HCT116 (cell line): Measurements from ENCODE around the gene TMEM91. TPM values are rescaled to one million over a fixed set of nuclear protein-coding genes. Genes with fewer than 3 reads are reported as not detected.
A peak's percentile ranks its signal among the peaks of the same experiment; 100 is the strongest.

Experiments used
- ATAC-seq: fragments of 200-7000 bp; cut with Tn5 transposase; 2 replicates; pipeline ENCODE4 v1.9.1; 2020; ENCODE audit warnings: mild to moderate bottlenecking, moderate library complexity
- BruUV-seq: library from RNA; stranded (reverse); fragments of 400-500 nt; replicated peaks from 2 replicates; lab custom pipeline; 2021; lab: Mats Ljungman, UMichigan
- CTCF ChIA-PET: fragments of 300-600 bp; sonication (Branson Sonifier 250); formaldehyde crosslinking; loops from one replicate; lab custom pipeline; 2021; ENCODE audit warnings: antibody characterized with exemption; lab: Charles Lee
- POLR2A ChIA-PET: fragments of 300-600, 350-600 bp; sonication (Branson Sonifier 250); formaldehyde crosslinking; loops from one replicate; lab custom pipeline; 2021; ENCODE audit warnings: antibody characterized with exemption; lab: Charles Lee
- RAD21 ChIA-PET, 2 experiments: fragments of 300-600 bp; sonication (Branson Sonifier 250); formaldehyde crosslinking; loops; one replicate each; lab custom pipeline; 2023; ENCODE audit warnings: low total read pairs in 2 of 2; ENCODE audit not compliant: uncharacterized antibody in 2 of 2, unreplicated experiment in 2 of 2, low non-redundant PET in 1 of 2; lab: Charles Lee
- DNase-seq: peaks from one replicate; pipeline ENCODE4 v3.0.0-alpha.2; 2010; ENCODE audit warnings: low read depth, low spot score
- H2AFZ ChIP-seq: fragments of 200-600 bp; shearing (Covaris generic), sonication (generic); 2 replicates; pipeline ENCODE4 v1.6.1; 2017; ENCODE audit warnings: low read depth, mixed run types, mixed read lengths, antibody characterized with exemption, low read length; ENCODE audit not compliant: poor library complexity, severe bottlenecking
- H3K27ac ChIP-seq: 2 replicates; pipeline ENCODE4 v1.5.1; 2012; ENCODE audit warnings: low read depth, low read length
- H3K27me3 ChIP-seq: fragments of 200-600 bp; sonication (generic); 2 replicates; pipeline ENCODE4 v1.6.1; 2016; ENCODE audit warnings: mixed run types, low read length, mixed read lengths; ENCODE audit not compliant: insufficient read depth
- H3K36me3 ChIP-seq, 2 experiments: fragments of 200-500 bp in 1 of 2; fragments of 200-600 bp in 1 of 2; sonication (Bioruptor generic) in 1 of 2; sonication (generic) in 1 of 2; 2 replicates each; pipeline versions ENCODE4 v1.5.1 to v1.6.1; 2014 to 2016; ENCODE audit warnings: low read length in 2 of 2, inconsistent platforms in 1 of 2, mixed read lengths in 1 of 2, mixed run types in 1 of 2; ENCODE audit not compliant: insufficient read depth in 2 of 2, control insufficient read depth in 1 of 2
- H3K4me1 ChIP-seq, 2 experiments: fragments of 200-600 bp in 1 of 2; sonication (generic) in 1 of 2; 2 replicates each; pipeline versions ENCODE4 v1.5.1 to v1.6.1; 2012 to 2017; ENCODE audit warnings: low read length in 2 of 2, inconsistent platforms in 1 of 2, mild to moderate bottlenecking in 1 of 2, mixed read lengths in 1 of 2, mixed run types in 1 of 2, moderate library complexity in 1 of 2; ENCODE audit not compliant: insufficient read depth in 2 of 2, control insufficient read depth in 1 of 2
- H3K4me2 ChIP-seq: fragments of 200-600 bp; sonication (generic); 2 replicates; pipeline ENCODE4 v1.6.1; 2017; ENCODE audit warnings: mixed run types, low read length, mixed read lengths
- H3K4me3 ChIP-seq, 2 experiments: fragments of 200-600 bp in 1 of 2; sonication (generic) in 1 of 2; replicated peaks in 1 of 2; 2 replicates each; pipeline ENCODE4 v1.5.1; 2011 to 2016; ENCODE audit warnings: low read length in 2 of 2, control low read depth in 1 of 2, low read depth in 1 of 2, mild to moderate bottlenecking in 1 of 2, mixed read lengths in 1 of 2, mixed run types in 1 of 2
- H3K79me2 ChIP-seq: fragments of 200-600 bp; sonication (generic); 2 replicates; pipeline ENCODE4 v1.6.1; 2017; ENCODE audit warnings: mild to moderate bottlenecking, mixed run types, low read length, moderate library complexity, mixed read lengths; ENCODE audit not compliant: insufficient read depth
- H3K9ac ChIP-seq: fragments of 200-600 bp; sonication (generic); 2 replicates; pipeline ENCODE4 v1.6.1; 2016; ENCODE audit warnings: low read length, mixed read lengths
- H3K9me2 ChIP-seq: fragments of 200-600 bp; sonication (generic), shearing (Covaris generic); 2 replicates; pipeline ENCODE4 v1.6.1; 2017; ENCODE audit warnings: mixed run types, mild to moderate bottlenecking, moderate library complexity; ENCODE audit not compliant: insufficient read depth
- H3K9me3 ChIP-seq, 2 experiments: fragments of 200-500 bp in 1 of 2; fragments of 200-600 bp in 1 of 2; sonication (Bioruptor generic) in 1 of 2; sonication (generic) in 1 of 2; 2 replicates each; pipeline ENCODE4 v1.6.1; 2014 to 2017; ENCODE audit warnings: low read length in 2 of 2, mixed read lengths in 2 of 2, inconsistent platforms in 1 of 2, low read depth in 1 of 2, mild to moderate bottlenecking in 1 of 2, mixed run types in 1 of 2, moderate library complexity in 1 of 2; ENCODE audit not compliant: control insufficient read depth in 1 of 2, insufficient read depth in 1 of 2
- H4K20me1 ChIP-seq: fragments of 200-600 bp; sonication (generic), shearing (Covaris generic); 2 replicates; pipeline ENCODE4 v1.6.1; 2017; ENCODE audit warnings: mixed run types, mild to moderate bottlenecking, moderate library complexity; ENCODE audit not compliant: insufficient read depth
- CBX3 ChIP-seq: IDR thresholded peaks from 2 replicates; pipeline ENCODE4 v1.6.1; 2012; ENCODE audit warnings: low read depth
- CEBPB ChIP-seq: IDR thresholded peaks from 2 replicates; pipeline ENCODE4 v1.6.1; 2012; ENCODE audit warnings: low read depth
- EZH2 ChIP-seq: fragments of 200-600 bp; sonication (generic); IDR thresholded peaks from 2 replicates; pipeline ENCODE4 v1.6.1; 2017; ENCODE audit warnings: antibody characterized with exemption, mixed run types
- FOSL1 ChIP-seq: IDR thresholded peaks from 2 replicates; pipeline ENCODE4 v1.6.1; 2012; ENCODE audit warnings: low read depth
- POLR2A ChIP-seq: IDR thresholded peaks from 2 replicates; pipeline ENCODE4 v1.7.0; 2011; ENCODE audit warnings: borderline replicate concordance; ENCODE audit not compliant: insufficient read depth, insufficient read length; ENCODE audit errors: extremely low read depth
- POLR2AphosphoS5 ChIP-seq: IDR thresholded peaks from 2 replicates; pipeline ENCODE4 v1.6.1; 2011; ENCODE audit warnings: mild to moderate bottlenecking, low read depth, low read length, moderate library complexity
- RAD21 ChIP-seq: IDR thresholded peaks from 2 replicates; pipeline ENCODE4 v1.6.1; 2012; ENCODE audit warnings: low read depth, mild to moderate bottlenecking
- SIN3A ChIP-seq: IDR thresholded peaks from 2 replicates; pipeline ENCODE4 v1.6.1; 2012; ENCODE audit warnings: low read depth
- YY1 ChIP-seq: IDR thresholded peaks from 2 replicates; pipeline ENCODE4 v1.6.1; 2011; ENCODE audit warnings: low read length, low read depth, moderate library complexity, mild to moderate bottlenecking; ENCODE audit not compliant: insufficient replicate concordance; ENCODE audit errors: extremely low read depth
- ZFX ChIP-seq: fragments of 450-650 bp; IDR thresholded peaks from 2 replicates; pipeline ENCODE4 v1.6.1; 2017
- ZNF274 ChIP-seq: fragments of 200-500 bp; sonication (Bioruptor generic); IDR thresholded peaks from 2 replicates; pipeline ENCODE4 v1.6.1; 2014; ENCODE audit warnings: mild to moderate bottlenecking, low read depth, low read length, inconsistent platforms
- intact Hi-C: fragments of 100-400 bp; cut with micrococcal nuclease; formaldehyde crosslinking; loops from 2 replicates; pipeline ENCODE4 v1.10.0; 2022
- total RNA-seq: library from RNA; stranded (reverse); gene quantifications from one replicate; pipeline ENCODE4 v1.2.1, GENCODE V29; 2021; ENCODE audit not compliant: unreplicated experiment
- TF ChIP-seq, protein P1 (sequence below), 3 experiments: fragments of 200-600 bp in 1 of 3; sonication (generic) in 1 of 3; IDR thresholded peaks in 2 of 3; conservative IDR thresholded peaks in 1 of 3; 2 replicates each; pipeline ENCODE4 v1.5.1; 2012 to 2017; ENCODE audit warnings: low read depth in 2 of 3, low read length in 2 of 3, antibody characterized with exemption in 1 of 3, borderline replicate concordance in 1 of 3, control low read depth in 1 of 3, mild to moderate bottlenecking in 1 of 3, mixed read lengths in 1 of 3, mixed run types in 1 of 3, moderate library complexity in 1 of 3; ENCODE audit not compliant: insufficient read depth in 1 of 3
- TF ChIP-seq, protein P2 (sequence below): IDR thresholded peaks from 2 replicates; pipeline ENCODE4 v1.6.1; 2012; ENCODE audit warnings: low read depth

Gene TMEM91
- total RNA-seq, 1 experiment from 2014 or later: 4.4 TPM

GRCh38 chr19:41341669-41342490 lies 34.5 kb upstream of the TMEM91 start:
- ATAC-seq (peak; percentile 78), DNase-seq (no peak)
- H3K9me3 ChIP-seq: no peaks in the 10 kb centered on the region
- no peak overlapping the region for H3K4me2 ChIP-seq
- no peak overlapping the region for H3K9ac ChIP-seq
- H3K4me3 ChIP-seq: no peak overlapping the region
- POLR2A ChIA-PET: no interaction called here
- CTCF ChIA-PET: interaction anchor here (1.0 kb wide), 2 partner anchors 22 to 33 kb away, joined by 3 to 5 read pairs; partner anchors contain the start of gene B9D2
- RAD21 ChIA-PET: no interaction called here
- H2AFZ ChIP-seq: no peak overlapping the region
- no peaks in the 10 kb centered on the region for H3K27me3 ChIP-seq
- BruUV-seq: no TSS peak
- H3K4me1 ChIP-seq: peaks cover 0 to 9% of the 10 kb centered on the region in 2 experiments; a peak in 1 of 4 replicates
- H3K79me2 ChIP-seq: no peaks in the 10 kb centered on the region
- H3K36me3 ChIP-seq: peaks cover 7% of the 10 kb centered on the region in 2 experiments
- H3K9me2 ChIP-seq: no peaks in the 10 kb centered on the region
- TF ChIP-seq, protein P1, sequence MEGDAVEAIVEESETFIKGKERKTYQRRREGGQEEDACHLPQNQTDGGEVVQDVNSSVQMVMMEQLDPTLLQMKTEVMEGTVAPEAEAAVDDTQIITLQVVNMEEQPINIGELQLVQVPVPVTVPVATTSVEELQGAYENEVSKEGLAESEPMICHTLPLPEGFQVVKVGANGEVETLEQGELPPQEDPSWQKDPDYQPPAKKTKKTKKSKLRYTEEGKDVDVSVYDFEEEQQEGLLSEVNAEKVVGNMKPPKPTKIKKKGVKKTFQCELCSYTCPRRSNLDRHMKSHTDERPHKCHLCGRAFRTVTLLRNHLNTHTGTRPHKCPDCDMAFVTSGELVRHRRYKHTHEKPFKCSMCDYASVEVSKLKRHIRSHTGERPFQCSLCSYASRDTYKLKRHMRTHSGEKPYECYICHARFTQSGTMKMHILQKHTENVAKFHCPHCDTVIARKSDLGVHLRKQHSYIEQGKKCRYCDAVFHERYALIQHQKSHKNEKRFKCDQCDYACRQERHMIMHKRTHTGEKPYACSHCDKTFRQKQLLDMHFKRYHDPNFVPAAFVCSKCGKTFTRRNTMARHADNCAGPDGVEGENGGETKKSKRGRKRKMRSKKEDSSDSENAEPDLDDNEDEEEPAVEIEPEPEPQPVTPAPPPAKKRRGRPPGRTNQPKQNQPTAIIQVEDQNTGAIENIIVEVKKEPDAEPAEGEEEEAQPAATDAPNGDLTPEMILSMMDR (IDR thresholded peaks at IDR 0.05 in 2 of 3, conservative IDR thresholded peaks at IDR 0.05 in 1 of 3; ENCODE audit: borderline replicate concordance in 1 of 3, insufficient read depth in 1 of 3, low read depth in 2 of 3, low read length in 2 of 3): peak in 2 of 3 experiments; percentile 22 to 31; a peak in 3 of 6 replicates
- TF ChIP-seq RAD21 (peak; percentile 51), ZNF274 (no peak), POLR2A (no peak)
- H4K20me1 ChIP-seq: no peaks in the 10 kb centered on the region
- H3K27ac ChIP-seq: no peak overlapping the region
- intact Hi-C loops: no loop called here

GRCh38 chr19:41344162-41344561 lies 32.2 kb upstream of the TMEM91 start:
- no peaks in the 10 kb centered on the region for H3K9me3 ChIP-seq
- ChIA-PET CTCF (no interaction called here), POLR2A (interaction anchor here (0.7 kb wide), 1 partner anchor 95 kb away, joined by 4 read pairs; no protein-coding TSS in a partner anchor), RAD21 (no interaction called here)
- H3K36me3 ChIP-seq: peaks cover 7 to 13% of the 10 kb centered on the region in 2 experiments; a peak in 3 of 4 replicates
- no peaks in the 10 kb centered on the region for H3K27me3 ChIP-seq
- H2AFZ ChIP-seq: no peak overlapping the region
- H3K4me1 ChIP-seq: peaks cover 0 to 9% of the 10 kb centered on the region in 2 experiments; a peak in 1 of 4 replicates
- no peak overlapping the region for H3K27ac ChIP-seq
- H3K79me2 ChIP-seq: peaks cover 7% of the 10 kb centered on the region
- no peak overlapping the region for H3K4me3 ChIP-seq
- H4K20me1 ChIP-seq: no peaks in the 10 kb centered on the region
- DNase-seq (no peak), ATAC-seq (no peak)
- no peaks in the 10 kb centered on the region for H3K9me2 ChIP-seq
- no TSS peak for BruUV-seq
- no peak overlapping the region for H3K9ac ChIP-seq
- intact Hi-C loops: no loop called here
- H3K4me2 ChIP-seq: no peak overlapping the region
- TF ChIP-seq, protein P2, sequence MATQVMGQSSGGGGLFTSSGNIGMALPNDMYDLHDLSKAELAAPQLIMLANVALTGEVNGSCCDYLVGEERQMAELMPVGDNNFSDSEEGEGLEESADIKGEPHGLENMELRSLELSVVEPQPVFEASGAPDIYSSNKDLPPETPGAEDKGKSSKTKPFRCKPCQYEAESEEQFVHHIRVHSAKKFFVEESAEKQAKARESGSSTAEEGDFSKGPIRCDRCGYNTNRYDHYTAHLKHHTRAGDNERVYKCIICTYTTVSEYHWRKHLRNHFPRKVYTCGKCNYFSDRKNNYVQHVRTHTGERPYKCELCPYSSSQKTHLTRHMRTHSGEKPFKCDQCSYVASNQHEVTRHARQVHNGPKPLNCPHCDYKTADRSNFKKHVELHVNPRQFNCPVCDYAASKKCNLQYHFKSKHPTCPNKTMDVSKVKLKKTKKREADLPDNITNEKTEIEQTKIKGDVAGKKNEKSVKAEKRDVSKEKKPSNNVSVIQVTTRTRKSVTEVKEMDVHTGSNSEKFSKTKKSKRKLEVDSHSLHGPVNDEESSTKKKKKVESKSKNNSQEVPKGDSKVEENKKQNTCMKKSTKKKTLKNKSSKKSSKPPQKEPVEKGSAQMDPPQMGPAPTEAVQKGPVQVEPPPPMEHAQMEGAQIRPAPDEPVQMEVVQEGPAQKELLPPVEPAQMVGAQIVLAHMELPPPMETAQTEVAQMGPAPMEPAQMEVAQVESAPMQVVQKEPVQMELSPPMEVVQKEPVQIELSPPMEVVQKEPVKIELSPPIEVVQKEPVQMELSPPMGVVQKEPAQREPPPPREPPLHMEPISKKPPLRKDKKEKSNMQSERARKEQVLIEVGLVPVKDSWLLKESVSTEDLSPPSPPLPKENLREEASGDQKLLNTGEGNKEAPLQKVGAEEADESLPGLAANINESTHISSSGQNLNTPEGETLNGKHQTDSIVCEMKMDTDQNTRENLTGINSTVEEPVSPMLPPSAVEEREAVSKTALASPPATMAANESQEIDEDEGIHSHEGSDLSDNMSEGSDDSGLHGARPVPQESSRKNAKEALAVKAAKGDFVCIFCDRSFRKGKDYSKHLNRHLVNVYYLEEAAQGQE: no peak
- TF ChIP-seq CBX3: no peak
- no peak for TF ChIP-seq EZH2
- no peak for TF ChIP-seq ZFX
- no peak for TF ChIP-seq CEBPB
- TF ChIP-seq FOSL1: no peak
- no peak for TF ChIP-seq SIN3A
- TF ChIP-seq YY1: no peak
- TF ChIP-seq POLR2AphosphoS5: no peak
- TF ChIP-seq POLR2A: no peak
